HG03039 (cell line): Measurements from ENCODE around the gene MAN1A2.
"Not testable (repeated sequence)": the region's sequence is repeated elsewhere in the genome, so short reads cannot be mapped to it uniquely, and the experiment has no call there.

Experiments used
- ATAC-seq: cut with Tn5 transposase; IDR thresholded peaks from one replicate; pipeline ENCODE4 v1.9.1; 2021; ENCODE audit warnings: mild to moderate bottlenecking, moderate library complexity; ENCODE audit not compliant: unreplicated experiment

MAN1A2 gene

DNA sequence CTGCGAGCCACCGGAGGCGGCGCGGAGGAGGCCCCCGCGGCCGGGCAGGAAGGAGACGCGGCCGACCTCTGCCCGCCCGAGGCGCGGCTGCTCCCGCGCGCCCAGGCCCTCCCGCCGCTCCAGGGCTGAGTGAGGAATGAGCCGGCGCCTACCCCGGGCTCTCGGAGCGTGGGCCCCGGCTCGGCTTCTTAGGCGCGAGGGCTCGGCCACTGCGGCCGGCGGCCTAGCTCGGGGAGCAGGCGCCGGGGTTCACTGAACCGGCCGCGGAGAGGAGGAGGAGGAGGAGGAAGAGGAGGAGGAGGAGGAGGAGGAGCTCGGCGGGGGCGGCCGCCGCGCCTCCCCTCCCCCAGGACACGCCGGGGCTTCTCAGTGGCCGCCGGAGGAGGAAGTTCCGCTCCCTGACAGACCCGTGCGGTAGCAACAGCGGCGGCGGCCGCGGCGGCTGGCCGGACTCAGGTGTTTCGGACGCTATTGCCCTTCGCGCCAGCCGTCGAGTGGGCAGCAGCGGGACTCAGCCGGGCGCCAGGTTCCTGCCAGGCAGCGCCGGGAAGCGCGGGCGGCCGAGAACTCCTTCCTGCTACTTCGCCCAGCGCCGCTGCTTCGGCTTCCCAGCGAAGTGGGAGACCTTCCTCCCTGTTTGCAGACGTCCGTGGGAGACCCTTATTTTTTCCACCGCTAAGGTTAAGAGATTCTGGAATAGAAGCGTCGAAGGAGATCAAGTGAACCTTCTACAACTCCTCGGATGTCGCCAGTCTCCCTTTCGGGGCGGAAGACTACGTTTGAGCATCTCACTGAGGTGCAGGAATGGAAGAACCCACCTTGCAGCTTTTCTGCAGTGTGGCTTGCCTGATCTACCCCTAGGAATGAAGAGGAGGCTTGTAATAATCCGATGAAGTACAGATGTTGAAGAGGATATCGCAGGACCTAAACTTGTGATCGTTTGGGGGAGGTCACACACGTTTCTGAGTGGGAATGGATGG is at the start of gene MAN1A2:
MAN1A2 (plus strand) TSS at position 404 of the 980 bp plus-strand sequence. CDS start 735 bp downstream, outside the sequence.
- ATAC-seq = peak; percentile 60

DNA sequence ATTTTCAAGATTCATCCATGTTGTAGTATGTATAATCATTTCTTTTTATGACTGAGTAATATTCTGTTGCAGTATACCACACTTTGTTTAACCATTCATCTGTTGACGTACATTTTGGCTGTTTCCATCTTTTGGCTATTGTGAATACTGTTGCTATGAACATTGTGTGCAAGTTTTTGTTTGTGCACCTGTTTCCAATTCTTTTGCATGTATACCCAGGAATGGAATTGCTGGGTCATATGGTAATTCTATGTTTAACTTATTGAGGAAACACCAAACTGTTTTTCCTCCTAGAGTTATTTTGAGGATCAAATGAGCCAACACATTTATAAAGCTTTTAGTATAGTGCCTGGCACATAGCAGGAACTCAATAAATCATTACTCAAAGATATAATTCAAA is 49.2 kb upstream of the MAN1A2 start:
- no peak for ATAC-seq

DNA sequence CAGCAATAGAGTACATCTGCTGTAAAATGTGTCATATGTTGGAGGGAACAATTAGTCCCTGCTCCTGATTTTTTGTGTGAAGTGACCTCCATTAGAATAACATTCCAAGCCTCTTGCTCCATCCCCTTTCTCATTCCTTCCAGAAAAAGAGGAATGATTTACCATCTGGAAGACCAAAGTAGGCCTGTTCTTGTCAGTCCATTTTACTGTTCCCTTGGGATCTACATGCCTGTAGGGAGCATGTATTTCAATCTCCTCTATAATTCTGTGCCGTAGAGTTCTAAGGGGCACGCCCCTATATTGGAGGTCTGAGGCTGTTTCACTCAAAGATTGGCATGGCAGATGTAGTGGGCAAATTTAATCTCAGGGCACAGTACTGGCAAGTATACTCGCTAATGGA is 48.8 kb upstream of the MAN1A2 start:
- no peak for ATAC-seq

DNA sequence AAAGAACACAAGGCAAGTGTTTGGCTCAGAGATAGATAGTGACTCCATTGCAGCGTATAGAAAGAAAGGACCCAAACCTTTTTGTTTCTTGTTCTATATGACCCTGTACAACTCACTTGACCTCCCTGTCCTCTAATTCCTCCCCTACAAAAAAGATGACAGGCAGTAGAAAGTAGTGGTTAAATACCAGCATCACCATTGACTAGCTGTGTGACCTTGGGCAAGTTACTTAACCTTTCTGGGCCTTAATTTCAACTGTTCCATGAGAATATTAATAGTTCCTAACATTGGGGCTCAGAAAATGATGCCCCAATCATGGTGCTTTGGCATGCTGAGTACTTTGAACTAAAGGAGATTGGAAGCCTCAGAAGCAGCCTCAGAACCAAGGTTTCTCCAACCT is 46.7 kb upstream of the MAN1A2 start:
- ATAC-seq = no peak

DNA sequence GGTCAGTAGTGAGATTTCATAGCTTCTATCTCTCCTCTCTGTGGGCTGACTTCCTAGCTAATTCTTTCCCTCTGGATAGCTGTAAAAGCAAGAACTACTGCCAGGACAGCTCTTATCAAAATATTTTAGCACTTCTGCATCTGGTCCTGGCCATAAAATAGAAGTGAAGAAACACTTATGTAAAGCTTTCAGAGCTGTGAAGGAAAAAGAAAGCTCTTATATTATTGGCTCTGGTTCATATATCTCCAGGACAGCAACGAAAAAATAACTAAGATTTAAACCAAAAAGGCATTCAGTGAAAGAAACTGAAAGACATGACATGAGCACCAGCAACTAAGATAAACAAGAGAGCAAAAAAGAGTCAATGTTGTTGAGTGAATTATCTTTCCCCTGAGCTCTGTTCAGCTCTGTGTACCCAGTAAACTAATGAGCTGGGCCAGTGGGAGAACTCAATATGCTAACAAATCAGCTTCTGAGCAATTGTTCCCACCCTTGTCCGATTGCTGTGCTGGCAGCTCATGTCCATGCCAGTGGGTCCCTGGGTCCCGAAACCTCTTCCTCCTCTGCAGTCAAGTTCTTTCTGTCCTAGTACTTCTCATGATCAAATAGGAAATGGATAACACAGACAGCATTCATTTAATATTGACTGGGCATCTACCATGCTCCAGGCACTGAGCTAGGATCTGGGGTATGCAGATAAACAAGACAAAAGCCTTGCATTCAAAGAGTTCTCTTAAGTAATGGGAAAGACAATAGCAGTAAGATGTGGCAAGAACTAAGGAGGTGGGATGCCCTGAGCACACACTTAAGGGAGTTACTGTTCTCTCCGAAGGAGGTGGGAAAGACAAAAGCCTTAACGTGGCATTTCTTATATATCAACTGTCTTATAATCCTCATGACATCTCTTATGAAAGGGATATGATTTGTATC is 45.3 kb upstream of the MAN1A2 start:
- no peak for ATAC-seq

DNA sequence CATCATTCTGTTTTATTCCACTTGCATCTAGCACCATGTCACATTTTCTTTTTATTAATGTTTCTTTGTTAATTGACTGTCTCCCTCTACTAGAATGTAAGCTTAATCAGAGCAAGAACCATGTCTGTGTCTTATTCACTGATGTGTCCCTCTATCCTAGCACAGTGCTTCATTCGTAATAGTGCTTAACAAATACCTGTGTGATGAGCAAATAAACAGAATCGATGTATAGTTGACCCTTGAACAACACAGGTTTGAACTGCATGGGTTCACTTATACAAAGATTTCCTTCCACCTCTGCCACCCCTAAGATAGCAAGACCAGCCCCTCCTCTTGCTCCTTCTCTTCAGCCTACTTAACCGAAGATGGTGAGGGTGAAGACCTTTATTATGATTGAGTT is 42.9 kb upstream of the MAN1A2 start:
- no peak for ATAC-seq

DNA sequence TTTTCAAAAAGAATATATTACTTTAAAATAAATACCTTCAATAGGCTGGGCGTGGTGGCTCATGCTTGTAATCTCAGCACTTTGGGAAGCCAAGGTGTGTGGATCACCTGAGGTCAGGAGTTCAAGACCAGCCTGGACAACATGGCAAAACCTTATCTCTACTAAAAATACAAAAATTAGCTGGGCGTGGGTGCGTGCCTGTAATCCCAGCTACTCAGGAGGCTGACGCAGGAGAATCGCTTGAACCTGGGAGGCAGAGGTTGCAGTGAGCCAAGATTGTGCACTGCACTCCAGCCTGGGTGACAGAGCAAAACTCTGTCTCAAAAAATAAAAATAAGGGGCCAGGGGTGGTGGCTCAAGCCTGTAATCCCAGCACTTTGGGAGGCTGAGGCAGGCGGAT is 41.2 kb upstream of the MAN1A2 start:
- ATAC-seq = not testable (repeated sequence)

DNA sequence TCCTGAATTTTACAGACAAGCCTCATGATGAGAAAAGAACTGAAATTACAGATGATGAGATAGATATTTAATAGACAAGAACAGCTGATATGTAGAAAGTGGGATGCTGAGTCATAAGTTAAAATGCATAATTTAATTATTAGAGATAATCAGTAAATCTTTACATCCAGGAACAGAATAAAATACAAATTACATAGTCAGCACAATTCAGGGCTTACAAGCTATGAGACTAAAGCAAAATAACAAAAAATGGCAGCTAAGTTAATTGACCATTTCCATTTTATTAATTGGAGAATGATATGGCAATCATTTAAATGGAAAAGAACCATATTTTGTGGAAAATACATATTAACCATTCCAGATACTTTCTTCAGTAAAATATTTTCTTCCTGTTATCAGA is 40.2 kb upstream of the MAN1A2 start:
- no peak for ATAC-seq

DNA sequence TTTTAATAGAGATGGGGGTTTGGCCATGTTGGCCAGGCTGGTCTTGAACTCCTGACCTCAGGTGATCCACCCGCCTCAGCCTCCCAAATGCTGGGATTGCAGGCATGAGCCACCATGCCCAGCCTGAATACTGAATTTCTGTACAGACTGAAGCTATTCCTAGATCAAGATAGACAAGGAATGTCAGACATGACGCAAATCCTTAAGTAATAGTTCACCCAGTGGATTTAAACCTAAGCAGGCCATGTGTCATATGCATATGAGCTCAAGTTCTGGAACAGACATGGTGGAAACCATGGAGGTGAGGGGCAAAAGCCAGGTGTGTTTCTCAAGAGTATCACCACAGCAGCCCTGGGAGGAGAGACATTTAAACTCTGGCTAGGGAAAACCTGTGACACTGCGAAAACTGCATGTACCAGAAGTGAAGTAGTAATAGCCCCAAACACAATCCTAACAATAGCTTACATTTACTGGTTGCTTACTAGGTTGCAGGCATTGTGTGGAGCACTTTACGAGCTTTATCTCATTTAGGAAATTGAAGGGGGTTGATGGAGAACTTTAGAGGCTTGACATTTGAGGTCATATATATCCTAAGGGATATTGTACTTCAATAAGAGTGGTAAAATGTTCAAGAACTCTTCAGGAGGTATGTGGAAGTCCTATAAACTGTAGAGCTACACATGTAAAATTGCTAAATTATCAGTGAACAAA is 31.7 kb upstream of the MAN1A2 start:
- no peak for ATAC-seq

DNA sequence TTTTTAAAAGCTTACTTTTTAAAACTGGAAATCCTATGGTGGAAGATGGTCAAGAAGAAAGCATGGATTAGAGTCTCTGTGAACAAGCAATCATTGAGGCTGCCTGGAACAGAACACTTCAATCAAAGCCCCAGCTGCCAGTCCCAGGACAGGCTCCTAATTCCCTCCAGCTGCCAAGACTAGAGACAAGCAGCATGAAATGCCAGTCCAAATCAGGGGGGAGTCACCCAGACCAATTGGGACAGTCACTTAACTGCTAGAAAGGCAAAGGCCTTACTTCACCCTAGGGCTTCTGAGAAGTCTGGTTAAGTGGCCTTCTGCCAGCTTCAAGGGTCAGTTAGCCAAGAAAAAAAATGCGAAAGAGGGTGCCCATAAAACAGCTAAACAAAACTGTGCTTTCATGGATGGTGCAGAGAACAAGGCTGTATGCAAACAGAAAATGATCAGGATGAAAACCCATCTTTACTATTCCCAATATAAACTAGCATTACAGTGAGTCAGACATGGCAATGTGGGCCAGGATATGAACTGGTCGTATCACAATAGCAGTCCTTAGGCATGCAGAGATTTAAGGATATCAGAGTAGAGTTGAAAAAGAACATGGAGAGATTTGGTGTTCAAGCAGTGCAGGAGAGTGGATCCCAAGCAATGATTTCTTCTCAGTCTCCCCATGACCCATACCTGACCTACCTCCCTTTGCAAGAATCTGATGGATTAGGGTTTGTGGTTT is 31.0 kb upstream of the MAN1A2 start:
- no peak for ATAC-seq

DNA sequence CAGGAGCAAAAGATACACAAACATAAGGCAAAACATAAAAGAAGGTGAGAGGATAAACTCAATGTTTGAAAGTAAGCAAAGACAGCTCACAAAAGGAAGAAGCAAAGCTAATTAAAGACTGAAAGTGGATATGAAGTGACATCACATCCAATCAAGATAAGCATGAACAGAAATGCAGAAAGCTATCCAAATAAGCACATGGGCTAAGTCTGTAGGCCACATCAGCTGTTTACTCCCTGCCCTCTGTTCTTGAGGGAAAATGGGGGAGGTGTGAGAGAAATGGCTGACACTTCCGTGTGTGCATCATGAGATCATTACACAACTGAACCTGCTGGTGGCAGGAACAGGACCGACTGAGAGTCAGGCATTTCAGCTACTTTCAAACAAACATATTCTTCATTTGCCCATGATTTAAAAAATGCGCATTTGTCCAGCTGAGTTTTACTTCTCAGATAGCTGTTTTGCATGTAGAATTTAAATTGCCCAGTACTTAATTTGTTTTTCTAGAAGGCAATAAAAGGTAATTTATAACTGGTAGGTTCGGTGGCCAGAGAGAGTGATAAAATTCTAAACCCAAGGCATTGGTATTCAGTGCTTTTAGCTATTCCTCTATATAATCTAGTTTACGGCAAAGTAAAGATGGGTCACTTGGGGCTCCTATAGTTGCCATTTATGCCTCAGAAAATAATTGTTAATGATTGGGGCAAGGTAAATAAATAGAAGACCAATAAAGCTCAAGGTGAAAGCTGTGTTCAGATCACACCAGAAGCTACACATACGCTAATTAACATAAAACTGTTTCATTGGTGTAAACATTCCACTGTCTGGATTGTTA is 27.2 kb upstream of the MAN1A2 start:
- no peak for ATAC-seq

DNA sequence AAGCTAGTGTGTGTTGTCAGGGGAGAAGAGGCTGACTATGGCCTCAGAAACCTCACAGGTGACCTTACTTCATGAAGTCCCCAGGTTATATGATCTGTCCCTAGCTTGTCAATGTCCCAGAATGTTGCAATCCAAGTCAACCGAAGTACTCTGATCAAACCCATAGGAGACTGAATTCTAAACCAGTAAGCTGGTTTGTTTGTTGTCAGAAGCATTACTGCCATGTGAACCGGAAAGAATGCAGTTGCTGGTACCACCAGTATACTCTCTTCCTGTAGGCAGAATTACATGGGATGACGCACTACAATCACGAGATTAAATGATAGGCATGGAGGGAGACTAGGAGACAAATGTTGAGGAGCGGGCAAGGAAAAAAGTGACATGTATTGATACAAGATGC is 26.1 kb upstream of the MAN1A2 start:
- no peak for ATAC-seq

DNA sequence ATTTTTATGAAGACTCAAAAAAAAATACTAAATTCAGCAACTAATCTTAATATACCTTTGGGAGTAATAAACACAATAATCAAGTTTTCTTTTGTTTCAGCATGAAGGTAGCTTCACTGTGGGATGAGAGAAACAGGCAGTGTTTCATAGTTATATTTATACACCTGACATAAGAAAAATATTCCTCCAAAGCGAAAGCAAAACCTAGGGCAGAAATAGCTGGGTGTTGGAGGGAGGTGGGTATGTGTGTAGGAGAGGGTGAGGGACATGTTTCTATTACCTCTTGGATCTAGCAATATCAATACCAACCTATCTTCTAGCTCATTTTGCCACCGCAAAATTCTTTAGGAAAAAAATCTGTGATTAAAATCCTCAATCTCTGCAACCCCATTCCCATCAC is 24.9 kb upstream of the MAN1A2 start:
- ATAC-seq = no peak

DNA sequence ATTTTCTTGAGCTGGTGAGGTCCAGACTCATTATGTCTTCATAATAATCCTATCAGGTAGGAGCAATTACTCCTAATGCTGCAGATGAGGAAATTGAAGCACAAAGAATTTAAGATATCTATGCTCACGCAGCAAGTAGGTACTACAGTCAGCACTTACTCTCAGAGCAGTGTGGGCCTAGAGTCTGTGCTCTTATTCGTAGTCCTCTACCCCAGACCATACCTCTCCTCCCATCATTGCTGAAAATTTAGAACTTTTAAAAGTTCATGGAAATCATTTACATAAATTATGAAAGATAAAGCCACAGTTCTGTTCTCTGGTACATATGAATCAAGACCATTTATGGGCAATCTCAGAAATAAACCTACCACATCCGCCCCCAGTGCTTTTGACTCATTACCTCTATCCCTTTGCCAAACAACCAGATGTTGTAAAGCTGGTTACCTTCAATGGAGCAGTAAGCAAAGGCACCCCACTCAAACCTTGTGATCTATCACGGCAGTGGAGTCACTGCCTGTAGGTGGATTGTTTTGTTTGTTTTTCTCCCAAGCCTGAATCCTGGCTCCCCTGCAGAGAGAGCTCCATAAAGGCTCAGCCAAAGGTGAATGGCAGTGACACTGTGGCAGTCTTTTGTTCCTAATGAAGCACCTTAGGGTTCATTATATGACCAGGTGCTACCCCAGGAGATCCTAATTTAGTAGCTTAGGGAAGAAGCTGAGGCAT is 20.9 kb upstream of the MAN1A2 start:
- no peak for ATAC-seq

DNA sequence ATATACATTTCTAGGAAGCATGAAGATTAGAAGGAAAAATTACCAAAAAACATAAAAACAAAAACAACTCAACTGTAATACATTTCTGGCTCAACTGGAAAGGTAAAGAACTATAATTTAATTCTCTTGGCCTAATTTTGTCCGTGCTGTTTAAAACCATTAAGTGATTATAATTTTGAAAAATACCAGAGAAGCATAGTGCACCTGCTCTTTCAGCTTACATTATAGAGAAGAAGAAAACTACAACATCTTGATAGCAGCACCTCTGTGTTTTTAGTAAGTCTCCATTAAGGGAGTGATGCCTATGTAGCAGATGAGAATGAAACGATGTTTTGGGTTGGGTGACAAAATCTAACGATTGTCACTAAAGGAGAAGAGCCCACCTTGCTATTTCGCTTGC is 19.3 kb upstream of the MAN1A2 start:
- ATAC-seq = no peak

DNA sequence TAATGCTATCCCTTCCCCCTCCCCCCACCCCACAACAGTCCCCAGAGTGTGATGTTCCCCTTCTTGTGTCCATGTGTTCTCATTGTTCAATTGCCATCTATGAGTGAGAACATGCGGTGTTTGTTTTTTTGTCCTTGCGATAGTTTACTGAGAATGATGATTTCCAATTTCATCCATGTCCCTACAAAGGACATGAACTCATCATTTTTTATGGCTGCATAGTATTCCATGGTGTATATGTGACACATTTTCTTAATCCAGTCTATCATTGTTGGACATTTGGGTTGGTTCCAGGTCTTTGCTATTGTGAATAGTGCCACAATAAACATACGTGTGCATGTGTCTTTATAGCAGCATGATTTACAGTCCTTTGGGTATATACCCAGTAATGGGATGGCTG is 14.6 kb upstream of the MAN1A2 start:
- ATAC-seq = not testable (repeated sequence)

DNA sequence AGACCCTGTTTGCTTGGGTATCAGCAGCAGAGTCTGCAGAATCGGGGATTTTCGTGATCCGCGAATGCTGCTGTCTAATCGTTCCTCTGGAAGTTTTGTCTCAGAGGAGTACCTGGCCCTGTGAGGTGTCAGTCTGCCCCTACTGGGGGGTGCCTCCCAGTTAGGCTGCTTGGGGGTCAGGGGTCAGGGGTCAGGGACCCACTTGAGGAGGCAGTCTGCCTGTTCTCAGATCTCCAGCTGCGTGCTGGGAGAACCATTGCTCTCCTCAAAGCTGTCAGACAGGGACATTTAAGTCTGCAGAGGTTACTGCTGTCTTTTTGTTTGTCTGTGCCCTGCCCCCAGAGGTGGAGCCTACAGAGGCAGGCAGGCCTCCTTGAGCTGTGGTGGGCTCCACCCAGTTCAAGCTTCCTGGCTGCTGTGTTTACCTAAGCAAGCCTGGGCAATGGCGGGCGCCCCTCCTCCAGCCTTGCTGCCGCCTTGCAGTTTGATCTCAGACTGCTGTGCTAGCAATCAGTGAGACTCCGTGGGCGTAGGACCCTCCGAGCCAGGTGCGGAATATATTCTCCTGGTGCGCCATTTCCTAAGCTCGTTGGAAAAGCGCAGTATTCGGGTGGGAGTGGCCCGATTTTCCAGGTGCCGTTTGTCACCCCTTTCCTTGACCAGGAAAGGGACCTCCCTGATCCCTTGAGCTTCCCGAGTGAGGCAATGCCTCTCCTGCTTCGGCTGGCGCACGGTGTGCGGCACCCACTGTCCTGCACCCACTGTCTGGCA is 9.2 kb upstream of the MAN1A2 start:
- not testable (repeated sequence) for ATAC-seq

DNA sequence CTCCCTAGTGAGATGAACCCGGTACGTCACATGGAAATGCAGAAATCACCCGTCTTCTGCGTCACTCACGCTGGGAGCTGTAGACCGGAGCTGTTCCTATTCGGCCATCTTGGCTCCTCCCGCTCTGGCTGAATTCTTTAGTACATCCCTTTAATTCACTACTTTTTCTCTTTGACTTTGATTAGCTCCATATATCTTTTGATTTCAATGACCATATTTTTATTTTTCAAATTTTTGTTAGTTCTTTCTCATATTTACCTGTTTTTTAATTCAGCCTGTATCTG is 8.7 kb upstream of the MAN1A2 start:
- not testable (repeated sequence) for ATAC-seq
